Measurements from ENCODE around the gene NHLRC1. TPM values are rescaled to one million over a fixed set of nuclear protein-coding genes. Genes with fewer than 3 reads are reported as not detected.

NHLRC1 gene
- total RNA-seq, 4 donors from 2014 or later = 0.49 to 1.8 (median 1.3) TPM

GRCh38 chr6:18080544-18080943 is 41.9 kb downstream of the NHLRC1 start:
- Histone ChIP-seq H3K9me3 (no peaks in the 10 kb centered on the region), H3K4me1 (no peaks in the 10 kb centered on the region), H3K27me3 (no peaks in the 10 kb centered on the region), H3K4me3 (no peak overlapping the region), H3K36me3 (no peaks in the 10 kb centered on the region), H3K27ac (no peak overlapping the region)
- intact Hi-C loops (cut with DNase I) = no loop called here
- WGBS, 2 donors = 88 to 100% methylated on average over 2 to 4 of the region's 4 CpGs
- no peak for DNase-seq
- no peak for TF ChIP-seq POLR2A (IDR thresholded peaks at IDR 0.05)
- no peak for TF ChIP-seq CTCF (IDR thresholded peaks at IDR 0.05)

DNA sequence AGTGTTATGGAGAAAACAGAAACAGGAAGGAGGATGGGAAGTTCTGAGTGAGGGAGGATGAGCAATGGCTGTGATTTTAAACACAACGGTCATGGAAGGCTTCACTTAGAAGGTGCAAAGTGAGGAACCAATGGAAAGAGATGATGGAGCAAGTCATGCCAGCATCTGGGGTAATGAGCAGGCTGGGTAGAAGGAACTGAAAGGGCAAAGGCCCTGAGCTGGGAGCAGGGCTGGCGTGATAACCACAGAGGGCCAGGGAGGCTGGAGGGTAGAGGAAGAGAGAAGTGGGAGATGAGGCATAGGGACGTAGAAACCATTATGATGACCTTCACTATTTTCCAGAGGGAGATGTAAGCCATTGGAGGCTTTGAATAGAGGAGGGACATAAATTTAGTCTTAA is 43.6 kb downstream of the NHLRC1 start:
- TF ChIP-seq CTCF (IDR thresholded peaks at IDR 0.05) (no peak), POLR2A (IDR thresholded peaks at IDR 0.05) (no peak)
- intact Hi-C loops (cut with DNase I) = no loop called here
- H3K36me3 ChIP-seq = no peaks in the 10 kb centered on the region
- H3K27ac ChIP-seq = no peak overlapping the region
- no peaks in the 10 kb centered on the region for H3K27me3 ChIP-seq
- H3K9me3 ChIP-seq = peaks cover 0 to 4% (median 0%) of the 10 kb centered on the region in 3 donors
- DNase-seq = no peak
- WGBS, 2 donors = 93 to 96% methylated on average over 3 of the region's 3 CpGs
- H3K4me3 ChIP-seq = no peak overlapping the region
- no peaks in the 10 kb centered on the region for H3K4me1 ChIP-seq

- DNase-seq = no peak
- Histone ChIP-seq H3K27ac (no peak overlapping the region), H3K27me3 (no peaks in the 10 kb centered on the region), H3K4me1 (no peaks in the 10 kb centered on the region), H3K9me3 (peaks cover 0 to 4% (median 0%) of the 10 kb centered on the region in 3 donors), H3K4me3 (no peak overlapping the region), H3K36me3 (no peaks in the 10 kb centered on the region)
- TF ChIP-seq POLR2A (IDR thresholded peaks at IDR 0.05) (no peak), CTCF (IDR thresholded peaks at IDR 0.05) (no peak)
- WGBS, 2 donors = 87 to 90% methylated on average over 4 of the region's 4 CpGs
- intact Hi-C loops (cut with DNase I) = no loop called here
These were observed 46.2 kb downstream of the NHLRC1 start for GRCh38 chr6:18076231-18076630.

DNA sequence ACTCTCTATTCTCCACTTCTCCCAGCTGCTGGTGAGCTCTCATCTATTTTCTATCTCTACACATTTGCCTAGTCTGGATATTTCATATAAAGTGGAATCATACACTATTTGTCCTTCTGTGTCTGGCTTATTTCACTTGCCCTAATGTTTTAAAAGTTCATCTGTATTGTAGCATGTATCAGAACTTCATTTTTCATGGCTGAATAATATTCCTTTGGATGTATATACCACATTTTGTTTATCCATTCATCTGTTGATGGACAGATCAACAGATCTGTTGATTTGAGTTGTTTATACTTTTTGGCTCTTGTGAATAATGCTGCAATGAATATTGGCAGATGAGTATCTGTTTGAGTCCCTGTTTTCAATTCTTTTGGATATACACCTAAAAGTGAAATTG is 49.6 kb downstream of the NHLRC1 start:
- H3K9me3 ChIP-seq = peaks cover 0 to 4% (median 0%) of the 10 kb centered on the region in 3 donors
- TF ChIP-seq CTCF (IDR thresholded peaks at IDR 0.05) = no peak
- TF ChIP-seq POLR2A (IDR thresholded peaks at IDR 0.05) = no peak
- H3K27ac ChIP-seq = no peak overlapping the region
- no peak overlapping the region for H3K4me3 ChIP-seq
- no peaks in the 10 kb centered on the region for H3K4me1 ChIP-seq
- DNase-seq = no peak
- H3K27me3 ChIP-seq = no peaks in the 10 kb centered on the region
- no peaks in the 10 kb centered on the region for H3K36me3 ChIP-seq
- intact Hi-C loops (cut with DNase I) = no loop called here

DNA sequence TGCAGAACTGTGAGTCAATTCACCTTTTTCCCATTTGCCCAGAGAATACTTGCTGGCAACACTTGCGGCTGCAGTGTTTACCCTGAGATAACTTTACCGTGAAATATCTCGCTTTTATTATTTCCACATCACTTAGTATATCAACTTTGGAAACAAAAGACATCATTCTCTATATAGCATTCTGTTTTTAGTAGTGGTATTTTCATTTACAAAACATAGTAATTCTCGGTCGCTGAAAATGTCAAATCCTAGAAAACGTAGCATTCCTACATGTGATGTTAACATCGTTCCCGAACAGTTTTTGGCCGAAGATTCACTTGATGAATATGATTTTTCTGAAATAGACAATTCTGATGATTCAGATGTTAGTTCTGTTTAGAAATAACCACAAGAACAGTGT is 52.0 kb downstream of the NHLRC1 start:
- 81 to 82% methylated on average over 9 of the region's 9 CpGs for WGBS, 2 donors

More for the DNA sequence above, 52.0 kb downstream of the NHLRC1 start:
- TF ChIP-seq POLR2A (IDR thresholded peaks at IDR 0.05) = no peak
- no peak for TF ChIP-seq CTCF (IDR thresholded peaks at IDR 0.05)
- no peaks in the 10 kb centered on the region for H3K27me3 ChIP-seq
- H3K9me3 ChIP-seq = peaks cover 0 to 4% (median 0%) of the 10 kb centered on the region in 3 donors
- no peaks in the 10 kb centered on the region for H3K4me1 ChIP-seq
- DNase-seq = no peak
- H3K27ac ChIP-seq = no peak overlapping the region
- H3K4me3 ChIP-seq = no peak overlapping the region
- intact Hi-C loops (cut with DNase I) = no loop called here
- no peaks in the 10 kb centered on the region for H3K36me3 ChIP-seq

Other genes with a start within 250 kb of the NHLRC1 start
- 10 to 100 TPM; 18.7 to 34.5 (median 25.0) TPM for gene KIF13A, start 135.0 kb downstream of the NHLRC1 start, total RNA-seq
- gene TPMT, start 32.4 kb upstream of the NHLRC1 start, total RNA-seq = 10 to 100 TPM in 3 of 4 donors, 1 to 10 TPM in 1; 8.1 to 16.1 (median 12.7) TPM
- gene KDM1B, start 32.7 kb upstream of the NHLRC1 start, total RNA-seq = 10 to 100 TPM; 12.2 to 24.5 (median 18.2) TPM
- 100 to 1,000 TPM in 1 of 4 donors, 10 to 100 TPM in 3; 69.5 to 106 (median 93.0) TPM for gene DEK, start 141.9 kb upstream of the NHLRC1 start, total RNA-seq

All from esophagus squamous epithelium (tissue), 5 donors.